Putamen (tissue), 1 donor: ENCODE results near the gene ZNRF3.
"Not testable (repeated sequence)": the region's sequence is repeated elsewhere in the genome, so short reads cannot be mapped to it uniquely, and the experiment has no call there.

Experiments used
- DNase-seq: peaks from one replicate; pipeline ENCODE4 v3.0.0-alpha.2; 2016; ENCODE audit warnings: low spot score

ZNRF3 gene

GRCh38 chr22:28884747-28885350, 1.5 kb downstream of the ZNRF3 start:
- no peak for DNase-seq

DNA sequence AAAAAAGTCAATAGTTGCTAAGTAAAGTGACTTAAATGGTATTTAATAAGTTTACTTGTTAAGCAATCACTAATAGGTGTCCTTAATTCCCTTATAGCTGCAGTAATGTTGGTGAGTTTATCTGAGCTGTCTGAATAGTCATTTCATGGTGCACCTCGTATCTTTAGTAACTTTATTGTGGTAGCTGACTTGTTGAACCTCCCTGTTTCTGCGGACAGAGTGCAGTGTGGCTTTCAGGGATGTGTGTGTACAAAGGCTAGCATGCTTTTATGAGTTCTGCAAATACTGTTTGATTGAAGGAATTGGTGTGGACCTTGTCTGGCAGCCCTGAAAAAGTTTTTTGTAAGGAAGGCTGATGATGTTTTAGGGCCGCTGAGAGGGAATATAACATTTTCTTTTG, 2.6 kb downstream of the ZNRF3 start:
- no peak for DNase-seq

- not testable (repeated sequence) for DNase-seq
Observed at GRCh38 chr22:28886679-28887078, 3.3 kb downstream of the ZNRF3 start.

DNA sequence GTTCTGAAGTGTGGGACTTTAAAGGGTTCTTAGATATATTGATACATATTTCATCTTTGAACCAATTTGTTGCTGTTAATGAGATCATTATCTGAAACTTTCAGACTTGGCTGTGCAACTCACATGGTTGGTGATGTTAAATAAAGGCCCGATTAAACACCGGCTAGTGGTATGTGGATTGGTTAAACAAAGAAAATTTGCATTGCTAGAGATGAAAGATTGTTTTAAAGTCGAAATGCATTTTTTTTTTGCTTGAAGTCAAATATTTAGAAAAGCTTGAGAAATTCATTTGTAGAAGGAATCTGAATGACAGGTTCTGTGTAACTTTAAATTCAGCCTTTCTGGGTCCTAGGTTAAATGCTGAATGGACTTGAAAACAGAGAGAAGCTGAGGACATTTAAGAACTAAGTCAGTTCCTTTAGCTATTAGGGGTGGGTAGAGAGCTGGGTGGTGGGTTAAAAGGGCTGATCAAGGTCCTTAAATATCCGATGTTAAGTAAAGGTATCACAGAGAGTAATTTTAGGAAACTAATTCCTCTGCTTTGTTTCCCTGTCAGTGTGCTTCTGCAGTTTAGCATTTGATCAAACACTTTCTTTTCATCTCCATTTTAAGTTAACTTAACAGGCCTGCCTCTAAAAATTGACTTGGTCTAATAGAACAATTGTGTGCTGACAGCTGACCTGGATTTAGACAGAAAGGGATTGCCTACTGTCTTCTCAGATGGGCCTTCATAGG, 4.5 kb downstream of the ZNRF3 start:
- DNase-seq, result no peak

- no peak for DNase-seq
Observed at GRCh38 chr22:28889478-28890024, 6.2 kb downstream of the ZNRF3 start.

GRCh38 chr22:28891156-28891733, 7.9 kb downstream of the ZNRF3 start:
- no peak for DNase-seq

GRCh38 chr22:28892175-28892731, 8.9 kb downstream of the ZNRF3 start:
- DNase-seq, result no peak

- DNase-seq, result no peak
Observed at GRCh38 chr22:28893810-28894209, 10.4 kb downstream of the ZNRF3 start.

- DNase-seq, result no peak
Observed at GRCh38 chr22:28894334-28894733, 11.0 kb downstream of the ZNRF3 start.

DNA sequence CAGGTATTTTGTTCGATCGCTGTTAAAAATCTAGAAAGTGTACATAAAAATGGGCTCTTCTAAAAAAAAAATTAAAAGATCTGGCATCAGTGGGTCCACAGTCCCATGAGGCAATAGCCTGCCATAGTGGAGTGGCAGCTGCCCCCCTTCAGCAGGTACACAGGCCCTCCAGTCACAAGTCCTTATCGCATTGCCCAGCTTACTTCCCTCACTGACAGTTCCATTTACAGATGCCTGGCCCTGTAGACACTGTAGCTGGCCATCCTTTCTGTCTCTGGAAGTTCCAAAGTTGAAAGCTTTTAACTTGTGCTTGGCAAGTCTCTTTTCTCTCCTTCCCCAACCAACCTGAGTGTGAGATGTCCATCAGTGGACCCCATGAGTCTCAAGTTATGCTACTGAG, 11.4 kb downstream of the ZNRF3 start:
- no peak for DNase-seq

- peak; percentile 65 for DNase-seq
Observed at GRCh38 chr22:28896611-28897010, 13.2 kb downstream of the ZNRF3 start.

DNA sequence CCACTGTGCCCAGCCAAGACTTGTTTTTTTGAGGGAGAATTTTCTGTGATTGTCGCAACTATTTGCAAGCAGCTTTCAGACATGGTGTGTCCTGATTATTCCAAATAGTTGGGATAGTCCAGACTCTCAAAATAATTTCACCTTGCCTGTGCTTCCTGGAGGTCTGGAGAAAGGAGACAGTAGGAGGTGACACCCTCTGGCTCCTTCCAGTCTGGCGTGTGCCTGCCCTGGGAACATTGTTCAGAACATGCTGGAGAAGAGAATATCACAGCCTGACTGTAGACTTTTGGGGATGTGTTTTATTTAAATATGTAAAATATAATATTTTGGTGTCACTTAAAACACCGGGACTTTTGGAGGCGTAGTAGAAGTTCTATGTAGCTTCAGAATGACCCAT, 14.9 kb downstream of the ZNRF3 start:
- no peak for DNase-seq

GRCh38 chr22:28899199-28899853, 16.0 kb downstream of the ZNRF3 start:
- no peak for DNase-seq

- DNase-seq, result no peak
Observed at GRCh38 chr22:28900379-28900925, 17.1 kb downstream of the ZNRF3 start.

- DNase-seq, result no peak
Observed at GRCh38 chr22:28902490-28902889, 19.1 kb downstream of the ZNRF3 start.

- DNase-seq, result no peak
Observed at GRCh38 chr22:28903080-28903479, 19.7 kb downstream of the ZNRF3 start.

DNA sequence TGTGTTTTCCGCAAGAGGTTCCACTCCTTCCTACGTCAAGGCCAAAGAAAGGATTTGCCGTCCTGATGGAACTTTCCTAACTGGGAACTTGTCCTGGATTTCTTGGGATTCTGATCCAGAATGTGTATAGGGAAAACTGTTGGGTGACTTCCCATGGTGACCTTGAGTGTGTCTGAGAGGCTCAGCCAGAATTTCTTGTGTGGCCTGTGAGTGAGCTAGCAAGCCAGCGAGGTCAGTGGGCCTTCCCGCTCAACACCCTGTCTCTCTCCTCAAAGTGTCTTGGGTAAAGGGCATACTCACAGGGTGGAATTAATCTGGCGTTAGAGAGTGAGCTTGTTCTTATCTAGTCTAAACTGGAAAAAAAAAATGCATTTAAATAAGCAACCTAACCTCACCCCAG, 20.4 kb downstream of the ZNRF3 start:
- no peak for DNase-seq

GRCh38 chr22:28904211-28904896, 21.0 kb downstream of the ZNRF3 start:
- DNase-seq, result no peak

GRCh38 chr22:28905256-28905832, 22.0 kb downstream of the ZNRF3 start:
- no peak for DNase-seq

DNA sequence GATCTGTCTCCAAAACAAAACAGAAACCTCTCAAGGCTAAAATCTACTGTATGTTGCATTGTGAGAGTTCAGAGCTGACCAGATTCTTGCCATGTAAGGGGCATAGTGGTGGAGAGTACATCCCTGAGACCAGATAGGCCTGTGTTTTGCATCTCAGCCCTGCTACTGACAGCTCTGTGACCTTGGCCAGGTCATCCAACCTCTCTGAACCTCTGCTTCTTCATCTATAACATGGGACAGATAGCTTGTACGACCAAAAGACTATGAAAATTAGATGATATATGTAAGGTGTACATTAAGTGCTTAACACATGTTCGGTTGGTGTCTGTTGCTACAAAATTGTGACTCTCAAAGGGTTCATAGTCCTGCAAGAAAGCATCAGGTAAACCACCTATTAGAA, 22.9 kb downstream of the ZNRF3 start:
- no peak for DNase-seq
